Hepatocyte (in vitro differentiated cells): ENCODE measurements around the gene CARD19. TPM values are rescaled to one million over a fixed set of nuclear protein-coding genes. Genes with fewer than 3 reads are reported as not detected.

Experiments used
- DNase-seq: peaks from one replicate; pipeline ENCODE4 v3.0.0-alpha.2; 2016; ENCODE audit warnings: low spot score
- H2AFZ ChIP-seq: fragments of 200-600 bp; sonication (generic); 2 replicates; pipeline ENCODE4 v1.6.0; 2016; ENCODE audit warnings: antibody characterized with exemption, mild to moderate bottlenecking
- H3K27ac ChIP-seq: fragments of 200-600 bp; sonication (generic); 2 replicates; pipeline ENCODE4 v1.5.1; 2016; ENCODE audit warnings: mild to moderate bottlenecking
- H3K27me3 ChIP-seq: fragments of 200-600 bp; sonication (generic); 2 replicates; pipeline ENCODE4 v1.6.1; 2016
- H3K36me3 ChIP-seq: fragments of 200-600 bp; sonication (generic); replicated peaks from 2 replicates; pipeline ENCODE4 v1.5.1; 2016; ENCODE audit warnings: low read depth; ENCODE audit not compliant: insufficient read depth
- H3K4me1 ChIP-seq: fragments of 200-600 bp; sonication (generic); 2 replicates; pipeline ENCODE4 v1.5.1; 2016; ENCODE audit warnings: mild to moderate bottlenecking, moderate library complexity; ENCODE audit not compliant: insufficient read depth
- H3K4me2 ChIP-seq: fragments of 200-600 bp; sonication (generic); 2 replicates; pipeline ENCODE4 v1.6.0; 2016
- H3K4me3 ChIP-seq: fragments of 200-600 bp; sonication (generic); 2 replicates; pipeline ENCODE4 v1.5.1; 2016; ENCODE audit warnings: mild to moderate bottlenecking
- H3K79me2 ChIP-seq: fragments of 200-600 bp; sonication (generic); 2 replicates; pipeline ENCODE4 v1.6.0; 2017; ENCODE audit warnings: mild to moderate bottlenecking
- H3K9me2 ChIP-seq: fragments of 200-600 bp; sonication (generic); replicated peaks from 2 replicates; pipeline ENCODE4 v1.6.0; 2017; ENCODE audit warnings: mild to moderate bottlenecking; ENCODE audit not compliant: insufficient read depth
- H3K9me3 ChIP-seq: fragments of 200-600 bp; sonication (generic); 2 replicates; pipeline ENCODE4 v1.5.1; 2016; ENCODE audit warnings: low read depth, mild to moderate bottlenecking
- H4K20me1 ChIP-seq: fragments of 200-600 bp; sonication (generic); 2 replicates; pipeline ENCODE4 v1.6.0; 2016; ENCODE audit warnings: mild to moderate bottlenecking; ENCODE audit not compliant: insufficient read depth, poor library complexity, severe bottlenecking
- CTCF ChIP-seq: fragments of 200-600 bp; sonication (generic); IDR thresholded peaks from 2 replicates; pipeline ENCODE4 v1.5.1; 2016; ENCODE audit warnings: antibody characterized with exemption, mild to moderate bottlenecking; ENCODE audit not compliant: poor library complexity
- EZH2 ChIP-seq: fragments of 200-600 bp; sonication (generic); IDR thresholded peaks from 2 replicates; pipeline ENCODE4 v1.6.1; 2016; ENCODE audit warnings: antibody characterized with exemption, mild to moderate bottlenecking, borderline replicate concordance
- EZH2phosphoT487 ChIP-seq: fragments of 200-600 bp; sonication (generic); IDR thresholded peaks from one replicate; pipeline ENCODE4 v1.6.1; 2018; ENCODE audit warnings: antibody characterized with exemption, mild to moderate bottlenecking, low read depth, moderate library complexity; ENCODE audit not compliant: unreplicated experiment, severe bottlenecking
- WGBS: methylation state at CpG from one replicate; pipeline ENCODE4 v1.1.6; 2016; ENCODE audit warnings: low lambda C conversion rate; ENCODE audit errors: missing lambda C conversion rate; 5-methylcytosine and 5-hydroxymethylcytosine counted together
- polyA plus RNA-seq: library from polyadenylated mRNA; unstranded; fragments of >200 nt; fragmentation: Nextera tagmentation; extraction: Ambion mirVana; gene quantifications from 2 replicates; pipeline ENCODE4 v1.2.1, GENCODE V29; 2016
- total RNA-seq: library from RNA; depleted of rRNA; stranded (reverse); fragments of >200 nt; gene quantifications from 2 replicates; pipeline ENCODE4 v1.2.3, GENCODE V29; 2014

CARD19 gene
- total and polyA plus RNA-seq, 2 experiments from 2014 or later, result 51.3 to 72.1 TPM

GRCh38 chr9:93088656-93089015, 7.4 kb upstream of the CARD19 start:
- H2AFZ ChIP-seq, result no peak overlapping the region
- WGBS, result 83% methylated on average over 4 of the region's 4 CpGs

GRCh38 chr9:93089024-93089423, 7.0 kb upstream of the CARD19 start:
- WGBS, result 93% methylated on average over 5 of the region's 5 CpGs
- no peaks in the 10 kb centered on the region for H3K9me3 ChIP-seq

More at GRCh38 chr9:93088656-93089015, 7.4 kb upstream of the CARD19 start:
- H3K27ac ChIP-seq, result no peak overlapping the region
- no peaks in the 10 kb centered on the region for H3K9me3 ChIP-seq
- H3K79me2 ChIP-seq, result no peaks in the 10 kb centered on the region
- no peaks in the 10 kb centered on the region for H4K20me1 ChIP-seq
- TF ChIP-seq EZH2phosphoT487, result no peak
- TF ChIP-seq CTCF, result no peak
- no peak for TF ChIP-seq EZH2
- no peak overlapping the region for H3K4me3 ChIP-seq
- DNase-seq, result no peak
- peaks cover 13% of the 10 kb centered on the region for H3K4me1 ChIP-seq
- no peaks in the 10 kb centered on the region for H3K27me3 ChIP-seq
- no peaks in the 10 kb centered on the region for H3K9me2 ChIP-seq
- H3K36me3 ChIP-seq, result no peaks in the 10 kb centered on the region
- H3K4me2 ChIP-seq, result no peak overlapping the region

GRCh38 chr9:93089481-93089991, 6.5 kb upstream of the CARD19 start:
- no peak for DNase-seq
- TF ChIP-seq CTCF (no peak), EZH2 (no peak), EZH2phosphoT487 (no peak)
- Histone ChIP-seq H3K9me3 (no peaks in the 10 kb centered on the region), H3K27me3 (no peaks in the 10 kb centered on the region), H4K20me1 (no peaks in the 10 kb centered on the region), H2AFZ (no peak overlapping the region), H3K4me2 (no peak overlapping the region), H3K9me2 (no peaks in the 10 kb centered on the region), H3K36me3 (no peaks in the 10 kb centered on the region), H3K4me1 (peaks cover 15% of the 10 kb centered on the region), H3K27ac (no peak overlapping the region), H3K4me3 (no peak overlapping the region), H3K79me2 (no peaks in the 10 kb centered on the region)
- 86% methylated on average over 12 of the region's 12 CpGs for WGBS

More at GRCh38 chr9:93089024-93089423, 7.0 kb upstream of the CARD19 start:
- Histone ChIP-seq H3K27me3 (no peaks in the 10 kb centered on the region), H3K4me1 (peaks cover 15% of the 10 kb centered on the region), H3K36me3 (no peaks in the 10 kb centered on the region), H3K9me2 (no peaks in the 10 kb centered on the region), H3K4me2 (no peak overlapping the region), H2AFZ (no peak overlapping the region), H3K27ac (no peak overlapping the region), H3K79me2 (no peaks in the 10 kb centered on the region), H4K20me1 (no peaks in the 10 kb centered on the region), H3K4me3 (no peak overlapping the region)
- TF ChIP-seq EZH2, result no peak
- no peak for TF ChIP-seq CTCF
- TF ChIP-seq EZH2phosphoT487, result no peak
- DNase-seq, result no peak
